ENCODE results near the gene PRDX2.
"Not testable (repeated sequence)": the region's sequence is repeated elsewhere in the genome, so short reads cannot be mapped to it uniquely, and the experiment has no call there.

The PRDX2 gene

DNA sequence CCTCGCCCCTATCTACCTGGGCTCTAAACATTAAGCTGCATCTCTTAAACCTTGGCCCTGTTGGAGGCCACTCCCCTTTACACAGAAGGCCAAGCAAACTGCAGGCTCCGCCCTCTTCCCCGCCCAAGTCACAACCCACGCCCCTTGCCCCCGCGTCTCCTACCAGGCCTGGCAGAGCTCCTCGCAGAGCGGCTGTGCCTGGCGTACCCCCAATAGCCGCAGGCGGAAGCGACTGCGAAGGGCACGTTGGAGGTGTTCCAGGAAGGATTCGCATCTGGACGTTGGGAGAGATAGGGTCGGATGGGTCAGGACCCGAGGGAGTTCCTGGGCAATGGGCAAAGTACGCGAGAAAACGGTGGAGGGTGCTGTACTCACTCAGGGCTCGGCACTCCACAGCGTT, 26.9 kb upstream of the PRDX2 start:
- no peak for DNase-seq (ENCODE audit: insufficient read length, low spot score)
- FAIRE-seq: no peak

- FAIRE-seq (no peak), DNase-seq (ENCODE audit: insufficient read length, low spot score) (no peak)
These were observed 23.9 kb upstream of the PRDX2 start for GRCh38 chr19:12825254-12826131.

DNA sequence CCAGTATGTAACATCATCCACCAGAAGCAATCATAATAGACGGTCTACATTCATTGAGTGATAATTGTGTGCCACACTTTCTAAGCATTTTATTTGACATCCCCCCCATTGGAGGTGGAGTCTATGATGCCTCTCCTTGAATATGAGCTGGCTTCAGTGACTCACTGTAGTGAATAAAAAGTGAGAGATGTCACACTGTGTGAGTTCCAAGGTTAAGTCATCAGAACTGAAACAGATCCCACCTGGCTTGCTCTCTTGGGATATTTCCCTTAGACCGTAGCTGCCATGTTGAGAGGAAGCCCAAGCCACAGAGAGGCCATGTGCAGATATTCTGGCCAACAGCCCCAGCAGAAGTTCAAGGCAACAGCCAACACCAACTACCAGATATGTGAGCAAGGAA, 20.2 kb upstream of the PRDX2 start:
- no peak for FAIRE-seq
- DNase-seq (ENCODE audit: insufficient read length, low spot score): no peak

- DNase-seq (ENCODE audit: insufficient read length, low spot score); FAIRE-seq: not testable (repeated sequence)
These were observed 16.2 kb upstream of the PRDX2 start for GRCh38 chr19:12817810-12818209.

- DNase-seq (ENCODE audit: insufficient read length, low spot score); FAIRE-seq: not testable (repeated sequence)
These were observed 15.6 kb upstream of the PRDX2 start for GRCh38 chr19:12817188-12817587.

GRCh38 chr19:12815088-12815487, 13.5 kb upstream of the PRDX2 start:
- FAIRE-seq (no peak), DNase-seq (ENCODE audit: insufficient read length, low spot score) (no peak)

- peak; percentile 98 for DNase-seq (ENCODE audit: insufficient read length, low spot score)
These were observed 4.9 kb upstream of the PRDX2 start, which contains the start of gene RNASEH2A for GRCh38 chr19:12806242-12807081. Gene RNASEH2A, plus strand, starts transcription at chr19:12806584. Its CDS starts 90 bp downstream, at chr19:12806674.

GRCh38 chr19:12804051-12804450, 2.5 kb upstream of the PRDX2 start:
- FAIRE-seq (no peak), DNase-seq (ENCODE audit: insufficient read length, low spot score) (no peak)

More at GRCh38 chr19:12806242-12807081, 4.9 kb upstream of the PRDX2 start, which contains the start of gene RNASEH2A:
- FAIRE-seq: peak; percentile 95

GRCh38 chr19:12802267-12803106, 887 bp upstream of the PRDX2 start:
- DNase-seq (ENCODE audit: insufficient read length, low spot score): no peak
- FAIRE-seq: no peak

DNA sequence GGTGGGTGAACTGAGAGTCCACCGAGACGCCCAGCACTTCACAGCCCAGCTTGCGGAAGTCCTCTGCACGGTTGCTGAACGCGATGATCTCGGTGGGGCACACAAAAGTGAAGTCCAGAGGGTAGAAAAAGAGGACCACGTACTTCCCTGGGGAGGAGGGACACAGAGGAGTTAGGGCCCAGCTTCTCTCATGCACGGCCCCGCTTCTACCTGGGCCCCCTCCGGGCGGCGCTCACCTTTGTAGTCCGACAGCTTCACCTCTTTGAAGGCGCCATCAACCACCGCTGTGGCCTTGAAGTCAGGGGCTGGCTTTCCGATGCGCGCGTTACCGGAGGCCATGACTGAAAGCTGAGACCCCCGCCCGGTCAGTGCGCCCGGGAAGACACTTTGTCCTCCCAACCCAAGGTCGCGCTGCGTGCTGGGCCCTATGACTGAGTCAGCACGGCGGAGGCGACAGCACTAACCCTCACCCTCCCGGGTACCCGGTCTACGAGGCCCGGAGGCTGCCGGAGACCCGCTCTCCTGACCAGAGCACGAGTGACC, 606 bp downstream of the PRDX2 start:
- FAIRE-seq (no peak), DNase-seq (ENCODE audit: insufficient read length, low spot score) (no peak)

GRCh38 chr19:12800466-12800770, 1.2 kb downstream of the PRDX2 start:
- no peak for DNase-seq (ENCODE audit: insufficient read length, low spot score)
- no peak for FAIRE-seq

DNA sequence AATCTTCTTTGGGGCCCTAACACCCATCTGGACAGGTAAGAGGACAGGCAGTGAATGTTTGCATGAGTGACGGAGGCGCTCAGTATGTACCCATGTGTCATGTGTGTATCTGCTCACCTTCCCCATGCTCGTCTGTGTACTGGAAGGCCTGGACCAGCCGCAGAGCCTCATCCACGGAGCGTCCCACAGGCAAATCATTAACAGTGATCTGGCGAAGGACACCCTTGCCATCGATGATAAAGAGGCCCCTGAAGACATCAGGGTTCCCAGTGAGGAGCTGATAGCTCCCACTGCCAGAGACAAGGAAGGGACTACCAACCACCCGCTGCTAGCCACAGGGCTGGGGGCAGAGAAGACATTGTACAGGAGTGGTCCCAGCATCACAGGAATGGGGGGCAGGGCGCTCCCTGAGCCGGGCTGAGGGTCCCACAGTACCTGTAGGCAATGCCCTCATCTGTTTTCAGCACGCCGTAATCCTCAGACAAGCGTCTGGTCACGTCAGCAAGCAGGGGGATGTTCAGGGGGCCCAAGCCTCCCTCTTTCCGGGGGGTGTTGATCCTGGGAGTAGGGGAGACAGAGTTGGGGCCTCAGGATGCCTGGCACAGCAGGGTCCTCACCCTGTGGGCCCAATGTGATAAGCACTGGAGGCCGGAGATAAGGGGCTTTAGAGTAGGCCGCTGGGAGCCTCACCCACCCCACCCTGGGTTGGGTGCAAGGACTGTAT, 1.7 kb downstream of the PRDX2 start:
- DNase-seq (ENCODE audit: insufficient read length, low spot score) (no peak), FAIRE-seq (no peak)

DNA sequence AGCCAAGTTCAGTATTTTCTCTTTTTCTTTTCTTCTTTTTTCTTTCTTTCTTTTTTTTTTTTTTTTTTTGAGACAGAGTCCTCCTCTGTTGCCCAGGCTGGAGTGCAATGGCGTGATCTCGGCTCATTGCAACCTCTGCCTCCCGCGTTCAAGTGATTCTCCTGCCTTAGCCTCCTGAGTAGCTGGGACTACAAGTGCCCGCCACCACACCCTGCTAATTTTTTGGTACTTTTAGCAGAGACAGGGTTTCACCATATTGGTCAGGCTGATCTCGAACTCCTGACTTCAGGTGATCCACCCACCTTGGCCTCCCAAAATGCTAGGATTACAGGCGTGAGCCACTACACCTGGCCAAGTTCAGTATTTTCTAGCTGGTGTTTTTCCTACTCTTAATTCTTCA, 4.0 kb downstream of the PRDX2 start:
- not testable (repeated sequence) for DNase-seq (ENCODE audit: insufficient read length, low spot score); FAIRE-seq

DNA sequence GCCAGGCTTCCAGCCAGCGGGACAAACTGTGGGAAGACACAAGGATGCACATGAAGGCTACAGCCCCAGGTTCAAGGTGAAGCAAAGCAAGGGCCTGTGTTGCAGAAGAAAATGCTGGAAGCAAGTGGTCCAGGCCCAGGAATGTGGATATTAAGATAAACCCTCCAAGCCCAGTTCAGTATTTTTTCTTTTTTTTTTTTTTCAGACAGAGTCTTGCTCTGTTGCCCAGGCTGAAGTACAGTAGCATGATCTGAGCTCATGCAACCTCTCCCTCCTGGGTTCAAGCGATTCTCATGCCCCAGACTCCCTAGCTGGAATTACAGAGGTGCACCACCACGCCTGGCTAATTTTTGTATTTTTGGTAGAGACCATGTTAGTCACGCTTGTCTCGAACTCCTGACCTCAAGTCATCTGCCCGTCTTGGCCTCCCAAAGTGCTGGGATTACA, 4.4 kb downstream of the PRDX2 start:
- FAIRE-seq: no peak

GRCh38 chr19:12796146-12797071, 5.2 kb downstream of the PRDX2 start:
- DNase-seq (ENCODE audit: insufficient read length, low spot score) (no peak), FAIRE-seq (peak; percentile 89)

More for the DNA sequence above, 4.4 kb downstream of the PRDX2 start:
- DNase-seq (ENCODE audit: insufficient read length, low spot score): no peak

DNA sequence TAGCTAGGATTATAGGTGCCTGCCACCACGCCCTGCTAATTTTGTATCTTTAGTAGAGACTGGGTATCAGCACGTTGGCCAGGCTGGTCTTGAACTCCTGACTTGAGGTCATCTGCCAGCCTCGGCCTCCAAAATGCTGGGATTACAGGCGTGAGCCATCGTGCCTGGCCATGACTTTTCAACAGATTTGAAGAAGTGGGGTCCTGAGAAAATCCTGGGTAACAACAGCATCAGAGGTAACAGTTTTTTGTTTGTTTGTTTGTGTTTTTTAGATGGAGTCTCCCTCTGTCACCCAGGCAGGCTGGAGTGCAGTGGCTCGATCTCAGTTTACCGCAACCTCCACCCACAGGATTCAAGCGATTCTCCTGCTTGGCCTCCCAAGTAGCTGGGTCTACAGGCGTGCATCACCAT, 6.6 kb downstream of the PRDX2 start:
- FAIRE-seq (no peak), DNase-seq (ENCODE audit: insufficient read length, low spot score) (no peak)

DNA sequence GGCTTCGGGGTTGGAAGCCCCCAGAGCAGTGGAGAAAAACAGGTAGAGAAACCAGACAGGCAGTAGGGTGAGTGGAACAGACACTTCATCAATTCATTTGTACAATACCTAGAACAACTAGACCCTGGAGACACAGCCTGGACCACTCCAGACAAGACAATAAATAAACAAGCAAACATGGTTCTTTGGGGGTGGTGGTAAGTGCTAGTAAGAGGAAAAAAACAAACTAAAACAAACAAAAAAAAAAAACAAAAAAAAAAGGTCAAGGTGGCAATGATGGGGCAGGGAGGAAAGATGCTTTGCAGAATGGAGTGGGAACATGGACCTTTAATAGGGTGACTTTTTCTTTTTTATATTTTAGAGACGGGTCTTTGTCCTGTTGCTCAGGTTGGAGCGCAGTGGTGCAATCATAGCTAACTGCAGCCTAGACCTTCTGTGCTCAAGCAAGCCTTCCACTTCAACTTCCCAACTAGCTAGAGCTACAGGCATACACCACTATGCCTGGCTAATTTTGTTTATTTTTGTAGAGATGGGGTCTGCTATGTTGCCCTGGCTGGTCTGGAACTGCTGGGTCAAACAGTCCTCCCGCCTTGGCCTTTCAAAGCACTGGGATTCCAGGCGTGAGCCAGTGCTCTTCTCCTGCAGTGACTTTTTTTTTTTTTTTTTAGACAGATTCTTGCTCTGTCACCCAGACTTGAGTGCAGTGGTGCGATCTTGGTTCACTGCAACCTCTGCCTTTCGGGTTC, 7.2 kb downstream of the PRDX2 start:
- no peak for DNase-seq (ENCODE audit: insufficient read length, low spot score)
- FAIRE-seq: no peak

All from GM19239 (cell line).